Measurements from ENCODE around the gene ARL8B. TPM values are rescaled to one million over a fixed set of nuclear protein-coding genes. Genes with fewer than 3 reads are reported as not detected.

Gene ARL8B
- total RNA-seq, 1 donor from 2014 or later: 90.6 TPM

GRCh38 chr3:5162102-5162501 lies 40.0 kb downstream of the ARL8B start:
- Histone ChIP-seq H3K27me3 (ENCODE audit: low read depth) (no peaks in the 10 kb centered on the region), H3K36me3 (no peaks in the 10 kb centered on the region), H3K4me3 (no peak overlapping the region), H3K4me1 (peaks cover 40% of the 10 kb centered on the region), H3K27ac (peak overlapping the region; percentile 48), H3K9me3 (no peaks in the 10 kb centered on the region)
- TF ChIP-seq CTCF (IDR thresholded peaks at IDR 0.05): no peak
- DNase-seq: no peak
- intact Hi-C loops (cut with DNase I): no loop called here
- peak; percentile 32 to 49 for ATAC-seq

GRCh38 chr3:5165698-5166097 lies 43.6 kb downstream of the ARL8B start:
- Histone ChIP-seq H3K4me1 (peaks cover 52% of the 10 kb centered on the region), H3K27ac (no peak overlapping the region), H3K9me3 (no peaks in the 10 kb centered on the region), H3K36me3 (peaks cover 2% of the 10 kb centered on the region), H3K4me3 (no peak overlapping the region), H3K27me3 (ENCODE audit: low read depth) (no peaks in the 10 kb centered on the region)
- intact Hi-C loops (cut with DNase I): no loop called here
- no peak for TF ChIP-seq CTCF (IDR thresholded peaks at IDR 0.05)
- ATAC-seq (no peak), DNase-seq (no peak)

DNA sequence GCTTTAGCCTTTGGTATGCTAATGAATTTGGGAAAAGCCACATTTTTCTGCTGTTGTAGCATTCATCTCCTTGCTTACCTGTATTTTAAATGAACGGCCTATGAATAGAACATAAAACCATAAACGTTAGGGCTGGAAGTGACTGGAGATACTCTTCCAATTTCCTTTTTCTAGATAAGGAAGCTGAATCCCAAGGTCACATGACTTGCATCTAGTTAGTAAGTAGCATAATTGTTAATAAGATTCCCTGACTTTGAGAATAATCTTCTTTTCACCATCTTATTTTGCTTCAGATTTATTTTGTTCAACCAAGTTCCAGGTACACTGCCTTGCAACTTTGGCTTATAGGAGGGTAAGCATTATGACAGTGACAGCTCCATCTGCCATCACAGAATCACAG lies 44.8 kb downstream of the ARL8B start:
- no peak for ATAC-seq
- Histone ChIP-seq H3K4me3 (no peak overlapping the region), H3K27me3 (ENCODE audit: low read depth) (no peaks in the 10 kb centered on the region), H3K36me3 (peaks cover 14% of the 10 kb centered on the region), H3K4me1 (peaks cover 40% of the 10 kb centered on the region), H3K9me3 (no peaks in the 10 kb centered on the region), H3K27ac (no peak overlapping the region)
- TF ChIP-seq CTCF (IDR thresholded peaks at IDR 0.05): no peak
- intact Hi-C loops (cut with DNase I): no loop called here
- DNase-seq: no peak

GRCh38 chr3:5168110-5168509 lies 46.0 kb downstream of the ARL8B start:
- H3K9me3 ChIP-seq: no peaks in the 10 kb centered on the region
- no peaks in the 10 kb centered on the region for H3K27me3 ChIP-seq (ENCODE audit: low read depth)
- DNase-seq: no peak
- H3K4me3 ChIP-seq: no peak overlapping the region
- intact Hi-C loops (cut with DNase I): no loop called here
- H3K27ac ChIP-seq: no peak overlapping the region
- peak; percentile 65 to 92 for ATAC-seq
- TF ChIP-seq CTCF (IDR thresholded peaks at IDR 0.05): no peak
- H3K36me3 ChIP-seq: peaks cover 26% of the 10 kb centered on the region
- H3K4me1 ChIP-seq: peaks cover 31% of the 10 kb centered on the region

DNA sequence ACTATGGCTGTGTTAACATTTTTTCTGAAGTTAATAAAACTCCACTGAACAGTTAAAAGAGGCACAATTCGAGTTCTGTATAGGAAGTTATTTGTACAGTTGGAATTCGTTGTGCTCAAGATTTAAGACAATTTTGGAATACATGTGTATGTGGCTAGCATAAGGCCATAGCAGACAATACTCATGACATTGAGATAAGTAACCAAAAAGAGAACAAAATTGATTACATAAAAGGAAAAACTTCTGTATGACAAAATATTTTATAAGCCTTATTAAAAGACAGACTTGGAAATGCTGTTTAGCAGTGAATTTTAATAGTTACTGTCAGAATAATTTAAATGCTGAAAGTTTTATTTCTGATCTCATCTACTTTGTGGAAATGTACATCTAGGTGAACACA lies 47.7 kb downstream of the ARL8B start:
- no peak for ATAC-seq
- intact Hi-C loops (cut with DNase I): no loop called here
- H3K27ac ChIP-seq: no peak overlapping the region
- no peak overlapping the region for H3K4me3 ChIP-seq
- no peaks in the 10 kb centered on the region for H3K27me3 ChIP-seq (ENCODE audit: low read depth)
- H3K9me3 ChIP-seq: no peaks in the 10 kb centered on the region
- DNase-seq: no peak
- peaks cover 31% of the 10 kb centered on the region for H3K4me1 ChIP-seq
- no peak for TF ChIP-seq CTCF (IDR thresholded peaks at IDR 0.05)
- peaks cover 41% of the 10 kb centered on the region for H3K36me3 ChIP-seq

GRCh38 chr3:5170975-5171374 lies 48.9 kb downstream of the ARL8B start:
- TF ChIP-seq CTCF (IDR thresholded peaks at IDR 0.05): no peak
- H3K27ac ChIP-seq: no peak overlapping the region
- H3K36me3 ChIP-seq: peaks cover 53% of the 10 kb centered on the region
- DNase-seq (no peak), ATAC-seq (no peak)
- H3K4me1 ChIP-seq: peaks cover 24% of the 10 kb centered on the region
- no peaks in the 10 kb centered on the region for H3K27me3 ChIP-seq (ENCODE audit: low read depth)
- H3K9me3 ChIP-seq: no peaks in the 10 kb centered on the region
- intact Hi-C loops (cut with DNase I): no loop called here
- H3K4me3 ChIP-seq: no peak overlapping the region
